Stimulated activated CD4-positive, alpha-beta T cell treated with anti-CD3 and anti-CD28 coated beads, Interleukin-1b, Interleukin-23, amount 100 ng/mL, for 1 hour (primary cell): Measurements from ENCODE around the gene CRMP1.
"Not testable (repeated sequence)": the region's sequence is repeated elsewhere in the genome, so short reads cannot be mapped to it uniquely, and the experiment has no call there.

Experiments
- DNase-seq, 2 donors: peaks; one replicate each; pipeline ENCODE4 v3.0.0-alpha.2; 2020; ENCODE audit warnings: low read depth in 2 of 2

Gene CRMP1

DNA sequence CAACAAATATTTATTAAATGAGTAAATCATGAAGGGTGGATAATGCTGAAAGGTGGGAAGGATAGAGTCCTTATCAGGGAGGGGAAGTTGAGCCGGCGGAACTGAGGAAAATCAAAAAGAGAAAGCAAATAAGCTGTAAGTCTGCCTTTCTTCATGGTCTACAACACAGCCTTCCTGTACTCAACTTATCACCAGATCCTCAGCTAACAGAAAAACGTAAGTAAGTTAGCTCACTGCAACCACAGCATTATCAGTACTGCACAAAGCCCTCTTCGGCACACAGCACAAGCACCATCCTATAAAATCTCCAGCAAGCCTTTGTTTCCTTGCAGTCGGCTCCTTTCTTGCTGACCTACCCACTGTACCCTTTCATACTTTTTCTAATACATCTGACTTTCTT, 70.3 kb downstream of the CRMP1 start:
- DNase-seq: no peak

DNA sequence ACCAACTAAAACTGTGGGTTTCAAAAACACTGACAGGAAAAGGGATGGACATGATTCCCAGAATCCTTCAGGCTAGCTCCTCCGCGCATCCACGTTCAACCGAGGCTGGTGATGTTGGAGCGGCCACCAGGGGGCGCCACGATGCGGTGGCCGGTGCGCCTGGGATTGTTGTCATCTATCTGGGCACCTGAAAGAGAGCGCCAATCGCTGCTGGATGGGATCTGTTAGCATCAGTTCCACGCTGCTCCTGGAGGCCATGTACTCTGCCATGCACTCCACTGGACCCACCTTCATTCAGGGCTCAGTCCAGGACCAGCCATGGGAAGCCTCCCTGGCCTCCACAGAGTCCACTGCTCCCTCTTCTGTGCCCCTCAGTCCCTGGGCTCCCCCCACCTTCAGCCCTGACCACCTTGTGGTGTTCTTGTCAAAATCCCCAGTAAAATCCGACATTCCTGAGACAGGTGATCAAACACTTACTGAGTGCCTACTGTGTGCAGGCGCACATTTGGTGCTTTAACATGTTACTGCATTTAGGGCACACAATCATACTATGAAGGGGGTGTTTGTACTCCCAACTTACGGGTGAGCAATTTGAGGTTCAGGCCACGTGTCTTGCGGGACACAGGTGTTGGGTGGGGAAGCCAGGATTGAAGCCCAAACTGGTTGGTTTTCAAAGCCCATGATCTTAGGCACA, 71.1 kb downstream of the CRMP1 start:
- DNase-seq: no peak

DNA sequence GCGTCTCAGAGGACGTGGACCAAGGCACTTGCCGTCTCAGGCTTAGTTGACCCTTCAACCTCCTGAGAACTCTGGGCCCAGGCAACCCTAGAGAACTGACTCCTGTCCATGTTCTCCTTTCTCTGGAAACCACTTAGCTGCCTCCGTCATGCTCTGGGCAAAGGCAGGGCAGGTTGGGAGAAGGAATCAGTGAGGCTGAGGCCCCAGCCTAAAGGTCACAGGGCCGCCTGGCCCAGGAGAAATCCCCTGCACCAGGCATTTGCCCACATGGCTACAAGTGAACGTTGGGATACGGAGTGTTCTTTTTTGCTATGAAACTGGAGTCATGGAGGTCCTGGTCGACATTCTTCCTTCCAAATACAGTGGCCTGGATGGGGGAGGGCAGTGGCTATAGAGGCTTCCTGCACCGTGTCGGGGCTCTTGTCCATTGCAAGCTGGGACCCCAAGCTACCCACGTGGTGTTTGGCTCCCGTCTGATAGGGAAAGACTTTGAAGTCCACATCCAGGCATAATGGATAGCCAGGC, 76.0 kb downstream of the CRMP1 start:
- DNase-seq: no peak

DNA sequence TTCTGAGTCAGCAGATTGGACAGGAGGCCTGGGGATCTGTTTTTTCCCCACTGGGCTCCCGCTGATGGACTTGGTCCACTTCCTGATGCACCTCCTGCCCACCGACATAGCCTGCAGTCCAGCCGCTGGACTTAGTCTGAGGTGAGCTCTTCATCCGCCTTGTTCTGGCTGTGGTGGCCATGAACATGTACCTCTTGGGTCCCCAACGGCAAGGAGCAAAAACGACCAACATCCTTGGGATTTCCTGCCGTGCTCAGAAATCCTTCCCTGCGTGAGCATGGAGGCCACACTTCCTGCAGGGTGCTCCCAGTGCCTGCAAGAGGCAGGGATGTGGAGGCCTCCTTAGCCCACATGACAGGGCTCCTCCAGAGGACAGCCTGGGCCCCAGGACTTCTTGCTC, 76.8 kb downstream of the CRMP1 start:
- no peak for DNase-seq

DNA sequence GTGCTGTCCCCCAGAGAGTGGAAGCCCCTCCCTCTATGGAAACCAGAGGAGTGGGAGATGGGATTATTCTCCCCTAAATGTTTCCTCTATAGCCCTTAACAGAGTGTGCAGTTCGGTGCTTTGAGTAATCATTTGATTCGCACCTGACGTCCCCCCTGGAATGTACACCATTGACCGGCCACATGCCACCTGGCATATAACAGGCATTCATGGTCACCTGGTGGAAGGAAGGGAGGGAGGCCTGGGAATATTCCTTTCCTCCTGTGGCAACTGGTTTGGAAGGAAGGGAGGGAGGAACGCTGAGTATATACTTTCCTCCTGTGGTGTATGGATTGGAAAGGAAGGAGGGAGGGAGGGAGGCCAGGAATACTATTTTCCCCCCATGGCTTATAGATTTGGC, 77.2 kb downstream of the CRMP1 start:
- no peak for DNase-seq

DNA sequence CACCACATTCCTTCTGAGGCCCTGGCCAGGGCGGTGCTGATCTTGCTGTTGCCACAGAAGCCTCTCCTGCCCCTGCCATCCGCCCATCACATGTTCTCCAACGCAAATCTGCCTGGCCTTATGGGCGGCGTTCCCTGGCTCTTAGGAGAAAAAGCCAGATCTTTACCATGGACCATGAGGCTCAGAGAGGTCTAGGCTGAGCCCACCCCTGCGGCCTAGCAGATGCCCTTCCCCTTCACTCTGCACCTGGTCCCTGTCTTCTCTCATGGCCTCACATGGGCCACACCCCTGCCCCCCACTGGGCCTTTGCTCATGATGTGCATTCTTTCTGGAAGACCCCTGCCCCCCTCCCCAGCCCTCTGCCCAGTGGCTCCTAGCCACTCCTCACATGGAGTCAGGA, 78.5 kb downstream of the CRMP1 start:
- DNase-seq: no peak

DNA sequence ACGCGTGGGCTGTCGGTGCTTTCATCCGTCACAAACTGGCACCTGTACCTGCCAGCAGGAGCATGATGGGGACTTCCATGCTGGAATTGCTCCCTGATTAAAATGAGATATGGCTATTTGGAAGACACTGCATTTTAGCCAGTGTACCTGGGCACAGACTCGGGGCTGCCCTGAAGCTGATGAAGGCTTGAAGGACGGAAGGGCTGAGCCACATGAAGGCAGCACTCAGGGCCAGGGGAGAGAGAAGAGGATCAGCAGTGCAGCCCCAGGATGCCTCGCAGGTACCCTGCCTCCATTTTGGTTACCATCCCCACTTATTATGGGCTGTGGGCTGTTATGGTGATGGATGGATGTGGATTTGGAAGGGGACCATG, 79.0 kb downstream of the CRMP1 start:
- DNase-seq: no peak

DNA sequence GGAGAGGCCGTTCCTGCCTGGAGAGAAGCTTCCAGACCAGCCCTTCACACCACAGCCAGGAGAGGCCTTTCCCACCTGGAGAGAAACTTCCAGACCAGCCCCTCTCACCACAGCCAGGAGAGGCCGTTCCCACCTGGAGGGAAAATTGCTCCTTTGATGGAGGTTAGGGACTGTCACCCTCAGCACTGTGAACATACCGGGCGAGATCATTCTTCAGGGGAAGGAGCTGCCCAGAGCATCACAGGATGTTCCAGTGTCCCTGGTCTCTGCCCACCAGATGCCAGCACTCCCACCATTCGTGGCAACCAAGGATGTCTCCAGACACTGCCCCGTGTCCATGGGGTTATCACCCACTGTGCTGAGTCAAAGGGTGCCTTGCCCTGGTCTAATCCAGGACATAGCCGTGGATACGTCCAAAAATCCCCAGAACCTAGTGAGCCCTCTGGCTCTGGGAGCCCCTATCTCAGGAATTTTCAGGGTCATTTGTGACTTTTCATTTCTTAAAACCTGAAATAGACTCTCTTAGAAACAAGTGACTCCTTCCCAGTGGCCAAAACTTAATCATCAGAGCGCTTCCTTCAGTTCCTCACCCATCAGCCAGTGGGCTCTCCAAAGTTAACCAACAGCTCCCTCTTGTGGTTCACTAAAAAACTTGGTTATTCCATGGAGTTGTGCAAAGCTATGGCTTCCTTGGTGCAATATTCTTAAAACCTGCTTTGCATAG, 80.2 kb downstream of the CRMP1 start:
- no peak for DNase-seq

DNA sequence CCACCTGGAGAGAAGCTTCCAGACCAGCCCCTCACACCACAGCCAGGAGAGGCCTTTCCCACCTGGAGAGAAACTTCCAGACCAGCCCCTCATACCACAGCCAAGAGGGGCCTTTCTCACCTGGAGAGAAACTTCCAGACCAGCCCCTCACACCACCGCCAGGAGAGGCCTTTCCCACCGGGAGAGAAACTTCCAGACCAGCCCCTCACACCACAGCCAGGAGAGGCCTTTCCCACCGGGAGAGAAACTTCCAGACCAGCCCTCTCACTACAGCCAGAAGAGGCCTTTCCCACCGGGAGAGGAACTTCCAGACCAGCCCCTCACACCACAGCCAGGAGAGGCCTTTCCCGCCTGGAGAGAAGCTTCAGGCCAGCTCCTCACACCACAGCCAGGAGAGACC, 80.8 kb downstream of the CRMP1 start:
- DNase-seq: not testable (repeated sequence)

DNA sequence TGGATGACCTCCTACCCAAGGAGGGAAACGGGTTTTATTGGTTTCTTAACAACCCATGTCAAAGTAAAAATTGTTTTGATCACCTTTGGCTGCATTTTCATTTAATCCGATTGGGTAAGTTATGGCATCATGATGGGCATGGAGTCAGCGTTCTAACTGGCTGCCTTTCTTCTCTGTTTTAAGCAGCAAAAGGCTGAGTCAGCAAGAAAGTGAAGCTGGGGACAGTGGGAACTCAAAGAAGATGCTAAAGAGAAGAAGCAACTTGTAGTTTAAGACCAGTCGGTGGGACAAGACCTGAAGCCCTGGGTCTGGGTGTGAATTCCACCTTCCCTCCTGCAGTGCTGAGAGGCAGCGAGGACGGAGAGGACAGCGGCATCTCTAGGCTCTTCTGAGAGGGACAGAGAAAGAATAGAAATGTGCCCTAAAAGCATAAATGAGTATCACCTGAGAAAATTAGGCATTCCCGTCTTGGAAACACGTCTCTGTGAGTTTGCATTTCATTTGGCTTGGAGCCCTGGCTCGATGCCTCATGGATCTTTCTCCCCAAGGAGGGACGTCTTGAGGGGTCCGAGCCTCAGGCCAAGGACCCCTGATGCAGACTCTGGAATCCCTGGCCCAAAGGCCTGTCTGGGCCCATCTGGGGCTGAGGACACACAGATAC, 82.0 kb downstream of the CRMP1 start:
- DNase-seq: no peak

DNA sequence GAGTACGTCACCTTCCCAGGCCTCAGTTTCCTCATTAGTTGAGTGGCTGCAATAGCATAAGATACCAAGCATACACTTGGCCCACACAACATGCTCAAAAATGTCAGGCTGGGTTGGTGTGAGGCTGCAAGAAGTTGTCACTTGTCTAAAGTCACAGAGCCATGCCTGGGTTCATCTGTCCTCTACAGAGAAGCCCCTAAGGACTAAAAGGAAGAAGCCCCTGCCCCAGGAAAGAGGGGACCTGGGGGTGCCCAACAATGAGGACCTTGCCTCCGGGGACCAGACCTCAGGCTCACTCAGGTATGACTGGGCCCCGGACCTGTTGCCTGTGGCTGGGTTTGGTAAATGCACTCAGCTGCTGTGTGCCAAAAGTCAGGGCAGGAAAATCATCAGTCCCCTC, 82.7 kb downstream of the CRMP1 start:
- no peak for DNase-seq

DNA sequence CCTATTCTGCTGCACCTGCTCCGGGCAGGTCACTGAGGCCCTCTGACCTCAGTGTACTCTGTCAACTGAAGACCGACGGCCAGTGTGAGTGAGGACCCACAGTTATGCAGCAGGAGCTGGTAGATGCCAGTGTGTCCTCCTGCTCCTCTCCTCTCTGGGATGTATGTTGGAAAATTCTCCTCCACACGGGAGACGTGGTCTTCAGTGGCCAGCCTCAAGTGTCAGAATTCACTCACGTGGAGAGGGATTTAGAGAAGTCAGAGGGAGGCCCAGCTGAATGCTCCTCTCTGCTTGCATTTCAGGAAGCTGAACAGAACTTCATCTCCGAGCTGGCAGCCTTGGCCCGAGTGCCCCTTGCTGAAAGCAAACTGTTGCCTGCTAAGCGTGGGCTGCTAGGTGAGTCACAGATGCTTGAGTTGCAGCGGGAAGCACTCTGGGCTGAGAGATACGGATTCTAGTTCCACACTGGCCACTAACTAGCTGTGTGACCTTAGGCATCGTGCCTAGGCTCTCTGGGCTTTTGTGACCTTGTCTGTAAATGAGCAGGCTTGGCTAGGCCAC, 83.6 kb downstream of the CRMP1 start:
- no peak for DNase-seq

DNA sequence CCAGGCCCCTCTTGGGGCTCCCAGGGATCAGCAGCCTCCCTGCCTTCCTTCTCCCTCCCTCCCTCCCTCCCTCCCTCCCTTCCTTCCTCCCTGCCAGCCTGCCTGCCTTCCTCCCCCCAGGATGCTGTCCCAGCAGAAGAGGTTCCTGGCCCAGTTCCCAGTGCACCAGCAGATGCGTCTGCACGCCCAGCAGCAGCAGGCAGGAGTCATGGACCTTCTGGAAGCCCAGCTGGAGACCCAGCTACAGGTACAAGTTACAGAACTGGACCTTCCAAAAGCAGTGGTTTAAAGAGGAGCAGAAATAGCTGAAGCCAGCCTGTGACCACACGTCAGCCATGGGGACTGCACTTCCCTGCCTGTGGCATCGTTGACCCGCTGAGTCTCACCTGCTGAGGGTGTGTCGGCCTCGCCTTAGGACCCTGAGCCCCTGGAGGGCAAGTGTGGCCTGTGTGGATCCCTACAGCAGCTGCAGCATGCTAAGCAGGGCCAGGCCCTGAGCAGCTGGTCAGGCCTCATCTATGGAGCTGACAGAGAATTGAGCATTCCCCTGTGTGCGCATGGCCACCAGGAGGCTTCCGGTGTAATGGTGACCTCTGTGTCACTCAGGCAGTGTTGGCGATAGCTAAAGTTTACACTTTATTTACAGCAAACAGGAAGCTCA, 84.7 kb downstream of the CRMP1 start:
- no peak for DNase-seq

DNA sequence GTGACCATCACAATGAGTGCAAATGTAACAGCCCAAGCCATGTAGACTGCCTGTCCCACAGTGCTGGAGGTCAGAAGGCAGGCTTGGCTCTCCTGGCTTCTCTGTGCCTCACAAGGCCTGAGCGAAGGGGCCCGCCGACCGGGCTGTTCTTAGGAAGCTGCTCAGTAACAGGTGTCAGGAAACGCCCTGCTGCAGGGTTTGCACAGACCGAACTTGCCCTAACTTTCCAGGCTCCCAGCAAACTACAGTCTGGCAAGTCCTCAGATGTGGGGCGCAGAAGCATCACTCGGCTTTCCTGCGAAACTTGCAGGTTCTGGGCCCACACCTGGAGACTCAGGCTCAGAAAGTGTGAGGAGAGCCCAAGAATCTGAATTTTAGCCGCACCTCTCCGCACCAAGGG, 87.6 kb downstream of the CRMP1 start:
- no peak for DNase-seq

DNA sequence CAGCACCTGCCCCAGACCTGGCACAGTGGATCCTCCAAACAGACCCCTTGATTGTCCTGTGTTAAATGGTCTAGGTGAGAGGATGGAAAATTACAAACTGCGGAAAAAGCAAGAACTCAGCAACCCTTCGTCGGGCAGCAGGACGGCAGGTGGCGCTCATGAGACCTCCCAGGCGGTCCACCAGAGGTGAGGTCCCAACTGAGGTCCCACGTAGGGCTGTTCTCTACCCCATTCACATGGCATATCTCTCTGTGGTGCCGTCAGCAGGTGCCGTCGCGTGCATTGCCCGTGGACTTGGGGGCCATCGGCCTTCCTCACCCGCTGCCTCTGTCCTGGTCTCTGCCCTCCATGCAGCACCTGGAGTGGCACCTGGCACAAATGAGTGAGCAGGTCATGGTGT, 88.2 kb downstream of the CRMP1 start:
- DNase-seq: no peak

DNA sequence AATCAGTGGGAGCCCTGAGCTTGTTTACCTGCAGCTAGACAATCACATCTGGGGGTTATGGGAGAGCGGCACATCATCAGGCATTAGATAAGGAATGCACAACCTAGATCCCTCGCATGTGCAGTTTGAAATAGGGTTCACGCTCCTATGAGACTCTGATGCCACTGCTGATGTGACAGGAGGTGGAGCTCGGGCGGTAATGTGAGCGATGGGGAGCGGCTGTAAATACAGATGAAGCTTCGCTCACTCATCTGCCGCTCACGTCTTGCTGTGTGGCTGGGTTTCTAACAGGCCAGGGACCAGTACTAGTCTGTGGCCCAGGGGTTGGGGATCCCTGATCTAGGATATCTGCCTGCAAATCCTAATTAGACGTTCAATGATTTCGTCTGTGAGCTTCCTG, 90.3 kb downstream of the CRMP1 start:
- no peak for DNase-seq

DNA sequence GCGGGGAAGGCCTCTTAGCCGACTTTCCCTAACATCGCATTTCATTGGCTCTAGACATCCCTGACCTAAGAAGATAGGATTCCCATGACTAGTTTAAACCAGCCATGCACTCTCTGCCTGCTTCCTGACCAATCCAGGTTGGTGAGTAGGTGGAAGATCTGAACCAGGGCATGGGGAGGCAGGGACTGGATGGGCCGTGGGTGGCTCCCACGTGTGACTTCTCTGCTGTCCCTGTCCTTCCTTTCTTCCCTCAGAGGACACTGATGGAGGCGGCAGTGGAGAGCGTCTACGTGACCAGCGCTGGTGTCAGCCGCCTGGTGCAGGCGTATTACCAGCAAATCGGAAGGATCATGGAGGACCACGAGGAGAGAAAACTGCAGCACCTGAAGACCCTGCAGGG, 91.2 kb downstream of the CRMP1 start:
- DNase-seq: no peak

DNA sequence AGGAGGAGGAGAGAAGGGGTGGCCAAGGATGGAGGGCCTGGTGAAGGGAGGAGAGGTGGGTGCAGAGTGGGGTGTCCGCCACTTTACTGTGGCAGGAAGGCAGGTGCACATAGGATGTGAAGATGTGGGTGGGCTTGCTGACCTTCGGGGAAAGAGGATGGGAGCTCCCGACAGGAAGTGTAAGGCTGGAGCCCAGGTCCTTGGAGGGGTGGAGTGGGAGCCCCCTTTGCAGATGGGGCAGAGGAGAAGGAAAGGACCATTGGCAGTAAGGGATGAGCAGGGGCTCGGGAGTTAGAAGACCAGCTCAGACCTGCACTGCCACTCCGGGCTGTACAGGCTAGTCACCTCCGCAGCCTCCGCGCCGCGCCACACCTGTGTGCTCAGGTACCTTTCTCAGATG, 92.4 kb downstream of the CRMP1 start:
- DNase-seq: no peak

DNA sequence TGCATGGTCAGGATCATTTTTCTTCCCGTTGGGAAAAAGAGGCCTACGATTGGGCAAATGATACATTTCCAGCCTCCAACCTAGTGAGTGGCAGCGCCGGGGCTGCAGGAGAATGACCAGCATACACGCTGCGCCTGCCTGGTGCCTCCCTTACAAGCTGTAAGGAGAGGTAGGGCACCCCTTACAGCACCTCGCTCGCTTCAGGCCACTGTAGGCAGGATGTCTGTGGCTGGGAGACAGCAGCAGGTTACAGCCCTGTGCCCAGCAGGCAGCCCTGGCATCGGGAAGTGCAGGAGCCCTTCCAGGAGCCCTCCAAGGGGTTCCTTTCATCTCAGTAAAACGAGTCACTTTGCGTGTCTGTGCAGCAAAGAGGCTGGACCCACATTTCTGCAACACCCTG, 93.5 kb downstream of the CRMP1 start:
- no peak for DNase-seq

DNA sequence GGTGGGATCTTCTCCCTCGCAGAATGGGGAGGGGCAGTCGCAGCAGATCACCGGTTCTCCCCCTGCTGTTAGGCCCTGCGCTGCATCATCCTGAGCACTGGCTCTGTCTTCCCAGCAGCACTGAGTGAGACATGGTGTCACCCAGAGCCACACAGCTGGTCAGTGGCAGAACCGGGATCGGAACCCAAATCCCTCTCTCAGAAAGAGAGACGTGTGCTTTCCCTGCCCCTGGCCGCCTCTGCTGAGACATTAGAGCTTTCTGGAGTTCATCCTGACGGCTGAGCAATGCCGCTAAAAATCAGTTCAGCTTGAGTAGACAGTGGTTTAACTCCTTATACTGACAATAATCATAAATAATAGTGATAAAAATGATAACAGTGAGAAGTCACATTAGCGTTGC, 93.9 kb downstream of the CRMP1 start:
- no peak for DNase-seq

DNA sequence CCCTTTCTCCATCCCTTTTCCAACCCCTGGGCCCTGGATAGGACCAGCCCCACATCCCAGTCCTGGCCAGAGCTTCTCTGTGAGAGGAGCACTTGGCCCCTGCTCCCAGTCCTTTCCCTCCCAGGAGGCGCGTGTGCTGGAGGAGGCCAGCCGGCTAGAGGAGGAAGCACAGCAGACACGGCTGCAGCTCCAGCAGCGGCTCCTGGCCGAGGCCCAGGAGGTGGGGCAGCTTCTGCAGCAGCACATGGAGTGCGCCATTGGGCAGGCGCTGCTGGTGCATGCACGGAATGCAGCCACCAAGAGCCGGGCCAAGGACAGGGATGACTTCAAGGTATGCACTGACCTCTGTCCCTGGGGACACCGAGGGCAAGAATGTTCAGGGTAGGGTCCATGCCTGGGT, 94.4 kb downstream of the CRMP1 start:
- no peak for DNase-seq

DNA sequence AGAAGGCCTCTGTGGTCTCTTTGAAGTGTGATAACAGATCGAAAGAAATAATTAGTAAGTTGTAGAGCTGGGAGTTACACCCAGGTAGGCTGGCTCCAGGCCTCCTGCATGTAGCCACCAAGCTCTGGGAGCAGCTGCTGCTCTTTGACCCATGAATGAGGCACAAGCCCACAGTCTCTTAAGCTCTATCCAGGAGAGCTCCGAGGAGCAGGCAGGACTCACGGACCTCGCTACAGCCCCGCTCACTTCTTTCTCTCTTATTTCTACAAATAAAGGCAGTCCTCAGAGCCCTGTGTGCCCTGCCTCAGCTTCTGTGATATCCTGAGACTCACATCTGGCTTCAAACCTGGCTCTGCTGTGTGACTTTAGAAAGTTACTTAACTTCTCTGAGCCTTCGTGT, 95.0 kb downstream of the CRMP1 start:
- DNase-seq: no peak
